Mesenchymal stem cell (in vitro differentiated cells and primary cell): ENCODE data around the gene NPLOC4.

Experiments
- DNase-seq: peaks from one replicate; pipeline ENCODE4 v3.0.0-alpha.2; 2013
- H2AFZ ChIP-seq: one replicate; pipeline ENCODE4 v1.6.1; 2013; ENCODE audit warnings: low read depth, mild to moderate bottlenecking, control low read depth, inconsistent platforms, low read length, moderate library complexity
- H2AK5ac ChIP-seq: 2 replicates; pipeline ENCODE4 v1.6.1; 2013; ENCODE audit warnings: low read length, moderate library complexity, mild to moderate bottlenecking, inconsistent platforms; ENCODE audit not compliant: severe bottlenecking
- H2BK120ac ChIP-seq: one replicate; pipeline ENCODE4 v1.6.1; 2013; ENCODE audit warnings: low read depth, mild to moderate bottlenecking, inconsistent platforms, low read length, moderate library complexity
- H2BK12ac ChIP-seq, 2 experiments: one replicate each; pipeline ENCODE4 v1.6.1; 2013; ENCODE audit warnings: inconsistent platforms in 2 of 2, low read length in 2 of 2, mild to moderate bottlenecking in 2 of 2, moderate library complexity in 2 of 2, control low read depth in 1 of 2
- H2BK15ac ChIP-seq: one replicate; pipeline ENCODE4 v1.6.1; 2013; ENCODE audit warnings: mild to moderate bottlenecking, low read depth, inconsistent platforms; ENCODE audit not compliant: poor library complexity, severe bottlenecking
- H2BK5ac ChIP-seq: 2 replicates; pipeline ENCODE4 v1.6.1; 2013; ENCODE audit warnings: low read depth, mild to moderate bottlenecking, low read length, control low read depth, inconsistent platforms; ENCODE audit not compliant: poor library complexity, severe bottlenecking
- H3K14ac ChIP-seq, 2 experiments: one replicate each; pipeline ENCODE4 v1.6.1; 2013; ENCODE audit warnings: inconsistent platforms in 2 of 2, low read length in 2 of 2, control low read depth in 1 of 2, mild to moderate bottlenecking in 1 of 2, moderate library complexity in 1 of 2
- H3K18ac ChIP-seq, 2 experiments: one replicate each; pipeline ENCODE4 v1.6.1; 2013; ENCODE audit warnings: inconsistent platforms in 2 of 2, low read length in 2 of 2, control low read depth in 1 of 2, low read depth in 1 of 2, mild to moderate bottlenecking in 1 of 2
- H3K23ac ChIP-seq, 2 experiments: one replicate each; pipeline ENCODE4 v1.6.1; 2013; ENCODE audit warnings: inconsistent platforms in 2 of 2, low read length in 2 of 2, mild to moderate bottlenecking in 2 of 2, moderate library complexity in 2 of 2, control low read depth in 1 of 2
- H3K27ac ChIP-seq: 2 replicates; pipeline ENCODE4 v1.5.1; 2013; ENCODE audit warnings: mild to moderate bottlenecking, moderate library complexity, low read length, control low read depth, inconsistent platforms; ENCODE audit not compliant: poor library complexity, severe bottlenecking
- H3K27me3 ChIP-seq, 2 experiments: 2 replicates each; pipeline versions ENCODE4 v1.6.1 to v1.7.0; 2013; ENCODE audit warnings: low read length in 2 of 2, mild to moderate bottlenecking in 2 of 2, moderate library complexity in 2 of 2, control low read depth in 1 of 2, inconsistent platforms in 1 of 2; ENCODE audit not compliant: control insufficient read depth in 1 of 2, insufficient read depth in 1 of 2
- H3K36me3 ChIP-seq, 2 experiments: 2 replicates each; pipeline versions ENCODE4 v1.6.1 to v1.7.0; 2013; ENCODE audit warnings: low read length in 2 of 2, control low read depth in 1 of 2, inconsistent platforms in 1 of 2, low read depth in 1 of 2, mild to moderate bottlenecking in 1 of 2; ENCODE audit not compliant: insufficient read depth in 2 of 2, control insufficient read depth in 1 of 2
- H3K4ac ChIP-seq, 2 experiments: one replicate each; pipeline ENCODE4 v1.6.1; 2013; ENCODE audit warnings: inconsistent platforms in 2 of 2, low read length in 2 of 2, mild to moderate bottlenecking in 2 of 2, moderate library complexity in 2 of 2, control low read depth in 1 of 2, low read depth in 1 of 2
- H3K4me1 ChIP-seq: 2 replicates; pipeline ENCODE4 v1.6.1; 2013; ENCODE audit warnings: low read depth, low read length, control low read depth; ENCODE audit not compliant: control insufficient read depth, insufficient read depth
- H3K4me2 ChIP-seq: 2 replicates; pipeline ENCODE4 v1.6.1; 2013; ENCODE audit warnings: low read length, mild to moderate bottlenecking, inconsistent platforms; ENCODE audit not compliant: poor library complexity, severe bottlenecking
- H3K4me3 ChIP-seq, 2 experiments: 2 replicates each; pipeline versions ENCODE4 v1.5.1 to v1.7.0; 2013; ENCODE audit warnings: low read length in 2 of 2, mild to moderate bottlenecking in 2 of 2, control low read depth in 1 of 2, low read depth in 1 of 2; ENCODE audit not compliant: insufficient read depth in 1 of 2
- H3K79me1 ChIP-seq: replicated peaks from 2 replicates; pipeline ENCODE4 v1.6.1; 2013; ENCODE audit warnings: mild to moderate bottlenecking, control low read depth, low read length, inconsistent platforms; ENCODE audit not compliant: poor library complexity, severe bottlenecking
- H3K9ac ChIP-seq: 2 replicates; pipeline ENCODE4 v1.7.0; 2013; ENCODE audit warnings: mild to moderate bottlenecking, low read length, moderate library complexity
- H3K9me3 ChIP-seq: 2 replicates; pipeline ENCODE4 v1.7.0; 2013; ENCODE audit warnings: mild to moderate bottlenecking, low read length; ENCODE audit not compliant: control insufficient read depth
- H4K8ac ChIP-seq: one replicate; pipeline ENCODE4 v1.6.1; 2013; ENCODE audit warnings: inconsistent platforms, mild to moderate bottlenecking, low read length, moderate library complexity
- H4K91ac ChIP-seq: one replicate; pipeline ENCODE4 v1.6.1; 2013; ENCODE audit warnings: mild to moderate bottlenecking, low read length, inconsistent platforms
- WGBS: methylation state at CpG from one replicate; pipeline ENCODE4 v1.1.7; 2013; ENCODE audit warnings: mixed read lengths; 5-methylcytosine and 5-hydroxymethylcytosine counted together

Gene NPLOC4

DNA sequence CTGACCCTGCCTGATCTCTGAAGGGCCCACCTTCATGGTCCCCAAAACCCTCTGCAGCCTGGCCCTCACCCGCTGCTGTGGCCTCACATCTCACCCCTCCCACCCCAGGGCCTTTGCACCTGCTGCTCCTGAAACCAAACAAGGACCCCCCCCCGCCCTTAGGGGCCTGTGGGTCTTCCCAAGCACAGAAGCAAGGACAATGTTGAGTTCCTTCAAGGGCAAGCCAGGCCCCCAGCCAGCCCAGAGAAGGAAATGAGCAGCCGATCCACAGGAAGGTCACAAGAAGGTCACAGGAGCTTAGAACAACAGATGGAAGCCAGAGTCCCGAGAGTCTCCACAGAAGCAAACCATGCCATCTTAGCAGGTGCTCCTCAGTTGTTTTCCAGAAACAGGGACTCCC, 19.9 kb upstream of the NPLOC4 start:
- no peaks in the 10 kb centered on the region for H3K27me3 ChIP-seq
- DNase-seq, result no peak
- H2BK5ac ChIP-seq, result no peak overlapping the region
- peaks cover 10% of the 10 kb centered on the region for H3K4me1 ChIP-seq
- no peak overlapping the region for H3K9ac ChIP-seq
- no peak overlapping the region for H3K14ac ChIP-seq
- H3K79me1 ChIP-seq, result no peaks in the 10 kb centered on the region
- H3K18ac ChIP-seq, result no peak overlapping the region
- H2BK15ac ChIP-seq, result no peak overlapping the region
- no peak overlapping the region for H2BK12ac ChIP-seq
- H3K4ac ChIP-seq, result no peak overlapping the region
- no peak overlapping the region for H3K4me3 ChIP-seq
- no peak overlapping the region for H3K4me2 ChIP-seq
- WGBS, result 68% methylated on average over 4 of the region's 4 CpGs
- H3K27ac ChIP-seq, result no peak overlapping the region
- no peaks in the 10 kb centered on the region for H3K36me3 ChIP-seq
- H2AK5ac ChIP-seq, result no peak overlapping the region
- H3K9me3 ChIP-seq, result no peaks in the 10 kb centered on the region
- H3K23ac ChIP-seq, result no peak overlapping the region
- no peak overlapping the region for H2AFZ ChIP-seq
- H4K8ac ChIP-seq, result no peak overlapping the region
- H2BK120ac ChIP-seq, result no peak overlapping the region
- H4K91ac ChIP-seq, result no peak overlapping the region

GRCh38 chr17:81656118-81656743, 19.3 kb upstream of the NPLOC4 start, which contains the start of gene PDE6G:
Gene PDE6G (minus strand): TSS chr17:81656542. CDS start chr17:81653305, 3,237 bp downstream.
- Histone ChIP-seq H3K36me3 (no peaks in the 10 kb centered on the region), H3K14ac (no peak within 1 kb of the TSS), H4K91ac (no peak within 1 kb of the TSS), H3K9me3 (no peaks in the 10 kb centered on the region), H3K23ac (no peak within 1 kb of the TSS), H2BK120ac (no peak within 1 kb of the TSS), H3K4me1 (peaks cover 16% of the 10 kb centered on the region), H2BK5ac (no peak within 1 kb of the TSS), H3K4me2 (no peak within 1 kb of the TSS), H3K4me3 (no peak within 1 kb of the TSS), H3K9ac (no peak within 1 kb of the TSS), H3K18ac (no peak within 1 kb of the TSS), H2AFZ (no peak within 1 kb of the TSS), H3K27me3 (no peaks in the 10 kb centered on the region), H3K79me1 (no peaks in the 10 kb centered on the region), H2BK15ac (no peak within 1 kb of the TSS), H2AK5ac (no peak within 1 kb of the TSS), H3K4ac (no peak within 1 kb of the TSS), H2BK12ac (no peak within 1 kb of the TSS), H4K8ac (no peak within 1 kb of the TSS), H3K27ac (no peak within 1 kb of the TSS)
- no peak for DNase-seq
- 84% methylated on average over 15 of the region's 15 CpGs for WGBS

GRCh38 chr17:81655378-81656117, 18.6 kb upstream of the NPLOC4 start:
- Histone ChIP-seq H2BK120ac (no peak overlapping the region), H3K14ac (no peak overlapping the region), H2BK12ac (no peak overlapping the region), H3K27me3 (no peaks in the 10 kb centered on the region), H3K4me3 (no peak overlapping the region), H4K8ac (no peak overlapping the region), H3K18ac (no peak overlapping the region), H2BK5ac (no peak overlapping the region), H3K23ac (no peak overlapping the region), H2AFZ (no peak overlapping the region), H3K27ac (no peak overlapping the region), H3K4me1 (peaks cover 21% of the 10 kb centered on the region), H2AK5ac (no peak overlapping the region), H3K9ac (no peak overlapping the region), H4K91ac (no peak overlapping the region), H2BK15ac (no peak overlapping the region), H3K4ac (no peak overlapping the region), H3K4me2 (no peak overlapping the region), H3K9me3 (no peaks in the 10 kb centered on the region), H3K79me1 (no peaks in the 10 kb centered on the region), H3K36me3 (no peaks in the 10 kb centered on the region)
- 88% methylated on average over 18 of the region's 18 CpGs for WGBS
- no peak for DNase-seq

GRCh38 chr17:81652906-81653771, 16.2 kb upstream of the NPLOC4 start:
- H2BK120ac ChIP-seq, result no peak overlapping the region
- H3K9ac ChIP-seq, result no peak overlapping the region
- H2BK15ac ChIP-seq, result peak overlapping the region; percentile 57
- peaks cover 8% of the 10 kb centered on the region in 2 experiments for H3K27me3 ChIP-seq
- H2BK12ac ChIP-seq, result no peak overlapping the region
- H4K91ac ChIP-seq, result peak overlapping the region; percentile 61
- H3K4me1 ChIP-seq, result peaks cover 23% of the 10 kb centered on the region
- H3K4me3 ChIP-seq, result no peak overlapping the region
- H3K36me3 ChIP-seq, result no peaks in the 10 kb centered on the region
- no peaks in the 10 kb centered on the region for H3K79me1 ChIP-seq
- no peak overlapping the region for H3K27ac ChIP-seq
- H3K4me2 ChIP-seq, result no peak overlapping the region
- H3K18ac ChIP-seq, result no peak overlapping the region
- H3K9me3 ChIP-seq, result no peaks in the 10 kb centered on the region
- H2BK5ac ChIP-seq, result no peak overlapping the region
- no peak overlapping the region for H2AK5ac ChIP-seq
- H3K23ac ChIP-seq, result peak overlapping the region in 1 of 2 experiments; percentile 17
- DNase-seq, result no peak
- H3K4ac ChIP-seq, result no peak overlapping the region
- peak overlapping the region; percentile 11 for H2AFZ ChIP-seq
- WGBS, result 70% methylated on average over 25 of the region's 27 CpGs
- H4K8ac ChIP-seq, result peak overlapping the region; percentile 24
- no peak overlapping the region for H3K14ac ChIP-seq
